Mesothelial cell of epicardium (in vitro differentiated cells): ENCODE results near the gene CTBP2. TPM values are rescaled to one million over a fixed set of nuclear protein-coding genes. Genes with fewer than 3 reads are reported as not detected.

ENCODE experiments used
- DNase-seq, 2 experiments: peaks; one replicate each; pipeline ENCODE4 v3.0.0; 2021; ENCODE audit warnings: low spot score in 2 of 2; ENCODE audit not compliant: unreplicated experiment in 2 of 2
- H3K27ac Mint-ChIP-seq: 2 replicates; pipeline ENCODE4 v1.8.0; 2021; ENCODE audit warnings: mixed read lengths
- H3K27me3 Mint-ChIP-seq: 2 replicates; pipeline ENCODE4 v1.8.0; 2021; ENCODE audit warnings: low read depth, mixed read lengths
- H3K36me3 Mint-ChIP-seq: 2 replicates; pipeline ENCODE4 v1.8.0; 2021; ENCODE audit warnings: mixed read lengths
- H3K4me1 Mint-ChIP-seq: 2 replicates; pipeline ENCODE4 v1.8.0; 2021; ENCODE audit warnings: mixed read lengths
- H3K4me3 Mint-ChIP-seq: 2 replicates; pipeline ENCODE4 v1.8.0; 2021; ENCODE audit warnings: mild to moderate bottlenecking, moderate library complexity, mixed read lengths
- H3K9me3 Mint-ChIP-seq: 2 replicates; pipeline ENCODE4 v1.8.0; 2021; ENCODE audit warnings: mixed read lengths
- total RNA-seq: library from RNA; stranded (reverse); gene quantifications from 3 replicates; pipeline ENCODE4 v1.2.1, GENCODE V29; 2021
- TF ChIP-seq, protein P1 (sequence below): fragments of 200-600 bp; sonication (generic); IDR thresholded peaks from one replicate; pipeline ENCODE4 v1.5.0; 2021; ENCODE audit warnings: antibody characterized with exemption; ENCODE audit not compliant: unreplicated experiment

The CTBP2 gene
- total RNA-seq, 1 donor from 2014 or later: 122 TPM

- peak overlapping the region; percentile 75 for H3K27ac Mint-ChIP-seq
- peaks cover 26% of the 10 kb centered on the region for H3K36me3 Mint-ChIP-seq
- no peak overlapping the region for H3K4me3 Mint-ChIP-seq
- TF ChIP-seq, protein P1, sequence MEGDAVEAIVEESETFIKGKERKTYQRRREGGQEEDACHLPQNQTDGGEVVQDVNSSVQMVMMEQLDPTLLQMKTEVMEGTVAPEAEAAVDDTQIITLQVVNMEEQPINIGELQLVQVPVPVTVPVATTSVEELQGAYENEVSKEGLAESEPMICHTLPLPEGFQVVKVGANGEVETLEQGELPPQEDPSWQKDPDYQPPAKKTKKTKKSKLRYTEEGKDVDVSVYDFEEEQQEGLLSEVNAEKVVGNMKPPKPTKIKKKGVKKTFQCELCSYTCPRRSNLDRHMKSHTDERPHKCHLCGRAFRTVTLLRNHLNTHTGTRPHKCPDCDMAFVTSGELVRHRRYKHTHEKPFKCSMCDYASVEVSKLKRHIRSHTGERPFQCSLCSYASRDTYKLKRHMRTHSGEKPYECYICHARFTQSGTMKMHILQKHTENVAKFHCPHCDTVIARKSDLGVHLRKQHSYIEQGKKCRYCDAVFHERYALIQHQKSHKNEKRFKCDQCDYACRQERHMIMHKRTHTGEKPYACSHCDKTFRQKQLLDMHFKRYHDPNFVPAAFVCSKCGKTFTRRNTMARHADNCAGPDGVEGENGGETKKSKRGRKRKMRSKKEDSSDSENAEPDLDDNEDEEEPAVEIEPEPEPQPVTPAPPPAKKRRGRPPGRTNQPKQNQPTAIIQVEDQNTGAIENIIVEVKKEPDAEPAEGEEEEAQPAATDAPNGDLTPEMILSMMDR: no peak
- no peaks in the 10 kb centered on the region for H3K9me3 Mint-ChIP-seq
- H3K4me1 Mint-ChIP-seq: peaks cover 26% of the 10 kb centered on the region
- no peaks in the 10 kb centered on the region for H3K27me3 Mint-ChIP-seq
- no peak for DNase-seq
Measured at GRCh38 chr10:125125951-125126735, 34.2 kb downstream of the CTBP2 start.

GRCh38 chr10:125124907-125125306 is 35.5 kb downstream of the CTBP2 start:
- Mint-ChIP-seq H3K27ac (peak overlapping the region; percentile 48), H3K36me3 (peaks cover 22% of the 10 kb centered on the region), H3K27me3 (no peaks in the 10 kb centered on the region), H3K9me3 (no peaks in the 10 kb centered on the region), H3K4me3 (no peak overlapping the region), H3K4me1 (peaks cover 32% of the 10 kb centered on the region)
- DNase-seq: no peak
- TF ChIP-seq, protein P1: no peak

DNA sequence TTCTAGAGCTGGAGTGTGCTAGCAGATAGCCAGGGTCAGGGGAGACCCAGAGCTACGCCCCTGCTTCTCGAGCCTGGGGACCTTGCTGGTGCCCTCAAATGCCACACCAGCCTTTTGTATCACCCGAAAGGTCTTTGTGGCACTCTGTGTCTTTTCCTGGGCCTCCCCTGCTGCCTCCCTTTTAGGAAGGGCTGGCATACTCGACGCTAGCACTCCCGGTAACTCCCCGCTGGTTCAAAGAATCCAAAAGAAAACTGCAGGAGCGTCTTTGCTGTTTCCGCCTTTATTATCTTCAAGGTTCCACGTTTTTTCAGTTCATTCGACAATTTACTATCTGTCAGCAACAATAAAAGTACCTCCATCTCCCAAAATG is 36.3 kb downstream of the CTBP2 start:
- TF ChIP-seq, protein P1: no peak
- H3K4me1 Mint-ChIP-seq: peaks cover 35% of the 10 kb centered on the region
- H3K36me3 Mint-ChIP-seq: peaks cover 24% of the 10 kb centered on the region
- DNase-seq: no peak
- H3K27ac Mint-ChIP-seq: peak overlapping the region; percentile 88
- no peaks in the 10 kb centered on the region for H3K9me3 Mint-ChIP-seq
- H3K27me3 Mint-ChIP-seq: no peaks in the 10 kb centered on the region
- no peak overlapping the region for H3K4me3 Mint-ChIP-seq

- Mint-ChIP-seq H3K27ac (peak overlapping the region; percentile 88), H3K4me1 (peaks cover 35% of the 10 kb centered on the region), H3K4me3 (no peak overlapping the region), H3K9me3 (no peaks in the 10 kb centered on the region), H3K27me3 (no peaks in the 10 kb centered on the region), H3K36me3 (peaks cover 21% of the 10 kb centered on the region)
- no peak for DNase-seq
- TF ChIP-seq, protein P1: no peak
Measured at GRCh38 chr10:125123476-125124114, 36.8 kb downstream of the CTBP2 start.

DNA sequence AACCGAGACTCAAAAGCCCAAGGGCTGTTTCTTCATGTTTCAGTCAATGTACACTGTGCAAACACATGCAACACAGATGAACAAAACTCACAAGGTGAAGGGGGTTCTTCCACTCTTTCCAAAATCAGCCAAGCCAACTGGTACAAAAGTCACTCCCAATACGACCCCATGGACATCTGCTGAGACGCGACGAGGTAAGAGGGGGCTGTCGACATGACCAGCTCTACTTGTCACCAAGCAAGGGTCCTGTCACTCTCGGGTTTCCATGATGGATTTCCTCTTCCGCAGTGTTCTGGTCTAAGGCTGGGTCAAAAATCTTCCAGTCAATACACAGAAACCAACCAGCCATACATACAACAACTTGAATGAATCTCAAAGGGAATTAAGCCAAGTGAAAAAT is 37.8 kb downstream of the CTBP2 start:
- no peak for DNase-seq
- no peak overlapping the region for H3K4me3 Mint-ChIP-seq
- peaks cover 39% of the 10 kb centered on the region for H3K4me1 Mint-ChIP-seq
- H3K36me3 Mint-ChIP-seq: peaks cover 12% of the 10 kb centered on the region
- H3K9me3 Mint-ChIP-seq: no peaks in the 10 kb centered on the region
- H3K27ac Mint-ChIP-seq: no peak overlapping the region
- TF ChIP-seq, protein P1: no peak
- no peaks in the 10 kb centered on the region for H3K27me3 Mint-ChIP-seq
